Jurkat, Clone E6-1 (cell line): ENCODE data around the gene ACYP1.
"Not testable (repeated sequence)": the region's sequence is repeated elsewhere in the genome, so short reads cannot be mapped to it uniquely, and the experiment has no call there.

Source experiments
- DNase-seq: peaks from one replicate; pipeline ENCODE4 v3.0.0-alpha.2; 2011; ENCODE audit warnings: low read depth, low spot score
- H3K4me3 ChIP-seq: 2 replicates; pipeline ENCODE4 v1.5.1; 2011; ENCODE audit warnings: mild to moderate bottlenecking, low read length, control low read depth, moderate library complexity

Gene ACYP1

GRCh38 chr14:75069811-75070145 lies 6.0 kb upstream of the ACYP1 start:
- no peak for DNase-seq
- no peak overlapping the region for H3K4me3 ChIP-seq

DNA sequence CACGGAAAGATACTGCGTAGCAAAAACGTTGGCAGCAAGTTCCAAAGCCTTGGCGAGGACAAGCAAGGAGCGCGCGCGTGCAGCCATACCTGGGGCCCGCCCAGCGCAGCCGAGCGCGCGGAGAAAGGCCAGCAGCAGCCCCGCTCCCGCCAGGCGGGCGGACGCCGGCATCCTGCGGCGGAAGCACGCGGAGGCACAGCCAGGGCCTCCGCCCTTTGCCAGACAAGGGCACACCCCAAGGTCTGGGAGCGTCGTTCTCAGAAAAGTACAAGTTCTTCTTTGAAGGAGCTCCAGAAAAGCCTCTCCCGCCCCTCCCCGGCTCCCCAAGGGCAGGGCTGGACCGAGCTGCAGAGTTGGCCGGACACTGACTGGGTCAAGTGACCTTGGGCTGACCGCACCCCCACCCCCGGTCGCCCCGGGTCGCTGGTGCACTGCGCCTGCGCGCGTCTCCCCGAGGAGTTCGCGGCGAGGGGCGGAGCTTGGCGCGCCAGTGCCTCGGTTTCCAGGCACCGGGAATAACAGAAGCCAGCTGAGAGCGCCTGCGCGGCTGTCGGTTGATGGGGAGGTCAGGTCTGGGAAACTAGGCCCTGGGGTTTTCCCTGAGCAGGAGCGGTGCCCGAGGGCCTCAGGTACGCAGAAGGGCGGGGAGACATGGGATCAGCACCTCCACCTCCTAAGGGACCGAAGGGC lies 5.4 kb upstream of the ACYP1 start, which contains the start of gene ZC2HC1C:
TSS of gene ZC2HC1C (plus strand) at position 521 of the 690 bp plus-strand sequence. CDS start 933 bp downstream, outside the sequence.
- H3K4me3 ChIP-seq: no peak within 1 kb of the TSS
- no peak for DNase-seq

DNA sequence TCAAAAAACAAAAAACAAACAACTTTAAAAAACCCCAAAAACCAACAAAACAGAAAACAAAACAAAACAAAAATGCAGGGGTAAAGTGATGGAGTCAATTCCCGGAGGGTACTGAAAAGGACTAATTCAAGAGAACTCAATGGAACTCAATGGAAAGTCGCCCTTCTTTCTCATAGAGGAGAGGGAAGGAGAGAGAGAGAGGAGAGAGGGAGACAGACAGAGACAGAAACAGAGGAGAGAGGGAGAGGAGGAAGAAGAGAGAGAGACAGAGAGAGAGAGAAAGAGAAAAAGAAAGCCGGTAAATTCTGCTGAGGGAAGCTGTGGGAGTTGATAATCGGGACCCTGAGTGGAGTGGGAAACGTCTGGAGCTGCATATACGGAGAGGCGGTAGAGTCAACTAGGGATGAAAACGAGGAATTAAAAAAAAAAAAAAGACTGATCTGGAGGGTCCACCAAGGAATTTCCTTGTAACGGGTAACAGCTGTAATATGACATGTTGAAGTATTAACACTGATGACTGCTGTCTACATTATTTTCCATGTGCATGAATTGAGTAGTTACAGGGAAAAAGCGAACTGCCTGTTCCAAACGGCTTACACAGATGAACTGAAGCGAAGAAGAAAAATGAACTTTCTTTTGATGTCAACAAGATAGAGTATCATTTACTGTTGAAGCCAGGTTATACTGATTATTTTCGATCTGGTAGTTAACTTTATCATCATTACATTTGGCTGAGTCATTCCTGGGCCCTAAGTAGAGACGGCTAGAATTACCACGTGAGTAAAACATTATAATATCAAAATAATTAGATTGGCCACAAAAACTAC lies 4.7 kb upstream of the ACYP1 start:
- DNase-seq: no peak
- H3K4me3 ChIP-seq: no peak overlapping the region

DNA sequence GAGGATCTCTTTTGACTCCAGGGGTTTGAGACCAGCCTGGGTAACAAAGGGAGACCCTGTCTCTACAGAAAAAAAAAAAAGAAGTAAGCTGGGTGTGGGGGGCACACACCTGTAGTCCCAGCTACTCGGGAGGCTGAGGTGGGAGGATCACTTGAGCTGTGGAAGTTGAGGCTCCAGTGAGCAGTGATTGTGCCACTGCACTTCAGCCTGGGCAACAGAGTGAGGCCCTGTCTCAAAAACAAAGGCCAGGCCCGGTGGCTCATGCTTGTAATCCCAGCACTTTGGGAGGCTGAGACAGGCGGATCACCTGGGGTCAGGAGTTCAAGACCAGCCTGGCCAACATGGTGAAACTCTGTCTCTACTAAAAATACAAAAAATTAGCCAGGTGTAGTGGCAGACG lies 3.9 kb upstream of the ACYP1 start:
- H3K4me3 ChIP-seq, DNase-seq: not testable (repeated sequence)

GRCh38 chr14:75067212-75067611 lies 3.4 kb upstream of the ACYP1 start:
- no peak for DNase-seq
- no peak overlapping the region for H3K4me3 ChIP-seq

DNA sequence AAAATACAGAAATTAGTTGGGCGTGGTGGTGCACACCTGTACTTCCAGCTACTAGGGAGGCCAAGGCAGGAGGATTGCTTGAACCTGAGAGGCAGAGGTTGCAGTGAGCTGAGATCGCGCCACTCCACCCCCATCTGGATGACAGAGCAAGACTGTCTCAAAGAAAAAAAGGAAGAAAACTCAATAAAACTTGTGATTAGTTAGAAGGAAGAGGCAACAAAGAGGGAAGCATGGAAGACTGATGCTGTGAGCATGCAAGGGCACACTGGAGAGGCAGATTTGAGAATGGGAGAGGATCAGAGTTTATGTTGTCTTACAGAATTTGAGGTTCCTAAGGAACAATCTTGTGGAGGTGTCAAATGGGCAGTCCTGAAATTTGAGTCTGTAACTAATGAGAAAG lies 2.9 kb upstream of the ACYP1 start:
- no peak for DNase-seq
- no peak overlapping the region for H3K4me3 ChIP-seq

GRCh38 chr14:75064205-75064567 lies 362 bp upstream of the ACYP1 start:
- DNase-seq: no peak
- H3K4me3 ChIP-seq: peak overlapping the region; percentile 93

- H3K4me3 ChIP-seq: peak overlapping the region; percentile 93
- no peak for DNase-seq
Measured at GRCh38 chr14:75063013-75063412, 811 bp downstream of the ACYP1 start.

DNA sequence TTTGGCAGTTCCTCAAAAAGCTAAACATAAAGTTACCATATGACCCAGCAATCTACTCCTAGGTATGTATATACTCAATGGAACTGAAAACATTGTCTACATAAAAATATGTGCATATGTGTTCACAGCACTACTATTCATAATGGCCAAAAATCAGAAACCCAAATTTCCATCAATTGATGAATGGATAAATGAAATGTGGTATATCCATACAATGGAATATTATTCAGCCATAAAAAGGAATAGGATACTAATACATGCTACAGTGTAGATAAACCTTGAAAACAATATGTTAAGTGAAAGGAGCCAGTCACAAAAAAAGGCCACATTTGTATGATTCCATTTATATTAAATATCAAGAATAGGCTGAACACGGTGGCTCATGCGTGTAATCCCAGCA lies 3.4 kb downstream of the ACYP1 start:
- DNase-seq: no peak
- no peak overlapping the region for H3K4me3 ChIP-seq

- H3K4me3 ChIP-seq: no peak overlapping the region
- DNase-seq: no peak
Measured at GRCh38 chr14:75059642-75060041, 4.2 kb downstream of the ACYP1 start.

GRCh38 chr14:75054421-75054820 lies 9.4 kb downstream of the ACYP1 start:
- no peak overlapping the region for H3K4me3 ChIP-seq
- DNase-seq: no peak

DNA sequence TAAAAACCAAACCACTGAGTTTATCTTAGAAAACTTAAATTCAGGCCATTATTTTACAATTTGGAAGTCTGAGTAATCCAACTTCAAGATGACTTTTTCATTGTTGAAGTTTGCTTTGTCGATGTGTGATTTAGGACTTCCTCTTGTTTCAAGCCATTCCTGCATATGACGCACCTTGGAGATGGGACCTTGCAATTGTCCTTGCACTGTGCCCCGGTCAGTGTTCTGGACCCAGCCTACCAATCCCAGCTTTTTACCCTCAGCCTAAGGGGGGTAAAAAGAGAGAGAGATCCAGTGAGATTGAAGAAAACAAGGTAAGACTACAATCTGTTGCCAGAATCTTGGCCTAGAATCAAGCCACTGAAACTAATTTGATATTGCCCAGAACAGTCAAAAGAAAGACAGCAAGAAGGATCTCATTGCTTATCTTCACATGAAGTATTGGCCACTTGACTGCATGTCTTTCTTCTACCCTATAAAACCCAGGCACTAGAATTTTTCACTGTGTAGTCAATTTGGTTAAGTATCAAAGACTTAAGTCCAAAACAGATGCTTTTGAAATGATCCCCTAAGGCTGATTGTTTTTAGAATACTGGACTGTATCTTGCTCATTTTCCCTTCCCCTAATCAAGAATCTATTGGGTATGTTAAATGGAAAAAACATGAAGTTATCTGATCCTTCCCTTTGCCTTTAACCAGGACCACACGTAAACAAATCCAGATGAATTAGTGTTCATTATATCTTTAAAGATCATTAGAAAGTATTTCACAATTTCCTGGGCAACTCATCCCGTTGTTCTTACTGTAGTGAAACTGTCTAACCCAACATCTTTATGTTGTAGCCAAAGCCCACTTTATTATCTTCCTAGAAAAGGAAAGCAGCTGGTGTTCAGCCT lies 10.2 kb downstream of the ACYP1 start:
- DNase-seq: no peak
- H3K4me3 ChIP-seq: no peak overlapping the region

DNA sequence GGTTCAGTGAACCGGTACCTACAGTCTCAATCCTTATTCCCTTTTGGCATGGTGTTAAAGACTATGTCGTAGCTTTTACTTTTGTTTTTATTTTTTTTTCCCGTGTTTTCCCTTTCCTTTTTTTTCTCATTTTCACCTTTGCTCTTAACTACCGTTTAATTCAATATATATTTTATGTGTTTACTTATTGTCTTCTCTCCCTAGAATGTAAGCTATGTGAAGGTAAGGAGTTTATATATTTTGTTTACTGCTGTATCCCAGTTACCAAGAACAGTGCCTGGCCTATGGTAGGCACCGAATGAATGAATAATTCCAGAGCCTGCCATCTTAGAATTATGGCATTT lies 12.3 kb downstream of the ACYP1 start:
- no peak overlapping the region for H3K4me3 ChIP-seq
- no peak for DNase-seq

- DNase-seq: no peak
- no peak within 1 kb of the TSS for H3K4me3 ChIP-seq
Measured at GRCh38 chr14:75050852-75051555, 12.8 kb downstream of the ACYP1 start, which contains the start of gene MLH3. Gene MLH3 (minus strand): TSS chr14:75051467. CDS start chr14:75049655, 1,812 bp downstream.

GRCh38 chr14:75049731-75050201 lies 14.1 kb downstream of the ACYP1 start:
- no peak overlapping the region for H3K4me3 ChIP-seq
- no peak for DNase-seq

GRCh38 chr14:75049136-75049535 lies 14.7 kb downstream of the ACYP1 start:
- no peak overlapping the region for H3K4me3 ChIP-seq
- no peak for DNase-seq

DNA sequence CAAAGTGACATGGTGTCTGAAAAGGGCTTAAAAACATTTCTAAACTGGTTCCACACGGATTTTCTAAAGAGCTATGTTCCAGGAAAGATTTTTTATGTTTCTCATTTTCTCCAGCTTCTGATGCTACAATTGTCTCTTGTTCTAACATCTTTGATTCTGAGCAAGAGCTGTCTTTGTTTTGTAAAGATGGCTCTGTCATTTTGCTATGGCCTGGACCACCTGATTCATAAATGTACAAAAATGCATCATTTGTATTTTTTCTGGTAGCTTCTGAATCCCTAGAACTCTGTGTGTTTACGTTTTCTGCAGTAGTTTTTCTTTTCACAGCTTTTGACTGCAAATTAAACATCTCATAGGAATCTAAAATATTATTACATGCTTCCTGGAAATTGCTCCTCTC lies 15.7 kb downstream of the ACYP1 start:
- H3K4me3 ChIP-seq: no peak overlapping the region
- DNase-seq: no peak

- no peak for DNase-seq
- H3K4me3 ChIP-seq: no peak overlapping the region
Measured at GRCh38 chr14:75047506-75047905, 16.3 kb downstream of the ACYP1 start.

- DNase-seq: no peak
Measured at GRCh38 chr14:75046899-75047298, 16.9 kb downstream of the ACYP1 start.

More at GRCh38 chr14:75046899-75047298, 16.9 kb downstream of the ACYP1 start:
- no peak overlapping the region for H3K4me3 ChIP-seq
